Memory B cell (primary cell): ENCODE measurements around the gene FREM2.

Source experiments
- ATAC-seq: fragments of 150-1000 bp; cut with Tn5 transposase; 2 replicates; pipeline ENCODE4 v1.10.0; 2021; ENCODE audit warnings: low read depth, mild to moderate bottlenecking, moderate library complexity
- DNase-seq, 2 donors: peaks; one replicate each; pipeline ENCODE4 v3.0.0; 2022; ENCODE audit warnings: low spot score in 2 of 2
- H3K27ac Mint-ChIP-seq: one replicate; pipeline ENCODE4 v1.8.0; 2022; ENCODE audit warnings: mild to moderate bottlenecking, moderate library complexity, mixed read lengths
- H3K27me3 Mint-ChIP-seq: one replicate; pipeline ENCODE4 v1.8.0; 2022; ENCODE audit warnings: mixed read lengths
- H3K36me3 Mint-ChIP-seq: one replicate; pipeline ENCODE4 v1.8.0; 2022; ENCODE audit warnings: mild to moderate bottlenecking, mixed read lengths
- H3K4me1 Mint-ChIP-seq: one replicate; pipeline ENCODE4 v1.8.0; 2022; ENCODE audit warnings: mixed read lengths
- H3K4me3 Mint-ChIP-seq: one replicate; pipeline ENCODE4 v1.8.0; 2022; ENCODE audit warnings: mild to moderate bottlenecking, moderate library complexity, mixed read lengths
- H3K9me3 Mint-ChIP-seq: one replicate; pipeline ENCODE4 v1.8.0; 2022; ENCODE audit warnings: mixed read lengths

FREM2 gene, protein sequence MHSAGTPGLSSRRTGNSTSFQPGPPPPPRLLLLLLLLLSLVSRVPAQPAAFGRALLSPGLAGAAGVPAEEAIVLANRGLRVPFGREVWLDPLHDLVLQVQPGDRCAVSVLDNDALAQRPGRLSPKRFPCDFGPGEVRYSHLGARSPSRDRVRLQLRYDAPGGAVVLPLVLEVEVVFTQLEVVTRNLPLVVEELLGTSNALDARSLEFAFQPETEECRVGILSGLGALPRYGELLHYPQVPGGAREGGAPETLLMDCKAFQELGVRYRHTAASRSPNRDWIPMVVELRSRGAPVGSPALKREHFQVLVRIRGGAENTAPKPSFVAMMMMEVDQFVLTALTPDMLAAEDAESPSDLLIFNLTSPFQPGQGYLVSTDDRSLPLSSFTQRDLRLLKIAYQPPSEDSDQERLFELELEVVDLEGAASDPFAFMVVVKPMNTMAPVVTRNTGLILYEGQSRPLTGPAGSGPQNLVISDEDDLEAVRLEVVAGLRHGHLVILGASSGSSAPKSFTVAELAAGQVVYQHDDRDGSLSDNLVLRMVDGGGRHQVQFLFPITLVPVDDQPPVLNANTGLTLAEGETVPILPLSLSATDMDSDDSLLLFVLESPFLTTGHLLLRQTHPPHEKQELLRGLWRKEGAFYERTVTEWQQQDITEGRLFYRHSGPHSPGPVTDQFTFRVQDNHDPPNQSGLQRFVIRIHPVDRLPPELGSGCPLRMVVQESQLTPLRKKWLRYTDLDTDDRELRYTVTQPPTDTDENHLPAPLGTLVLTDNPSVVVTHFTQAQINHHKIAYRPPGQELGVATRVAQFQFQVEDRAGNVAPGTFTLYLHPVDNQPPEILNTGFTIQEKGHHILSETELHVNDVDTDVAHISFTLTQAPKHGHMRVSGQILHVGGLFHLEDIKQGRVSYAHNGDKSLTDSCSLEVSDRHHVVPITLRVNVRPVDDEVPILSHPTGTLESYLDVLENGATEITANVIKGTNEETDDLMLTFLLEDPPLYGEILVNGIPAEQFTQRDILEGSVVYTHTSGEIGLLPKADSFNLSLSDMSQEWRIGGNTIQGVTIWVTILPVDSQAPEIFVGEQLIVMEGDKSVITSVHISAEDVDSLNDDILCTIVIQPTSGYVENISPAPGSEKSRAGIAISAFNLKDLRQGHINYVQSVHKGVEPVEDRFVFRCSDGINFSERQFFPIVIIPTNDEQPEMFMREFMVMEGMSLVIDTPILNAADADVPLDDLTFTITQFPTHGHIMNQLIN (N-terminal part only)

DNA sequence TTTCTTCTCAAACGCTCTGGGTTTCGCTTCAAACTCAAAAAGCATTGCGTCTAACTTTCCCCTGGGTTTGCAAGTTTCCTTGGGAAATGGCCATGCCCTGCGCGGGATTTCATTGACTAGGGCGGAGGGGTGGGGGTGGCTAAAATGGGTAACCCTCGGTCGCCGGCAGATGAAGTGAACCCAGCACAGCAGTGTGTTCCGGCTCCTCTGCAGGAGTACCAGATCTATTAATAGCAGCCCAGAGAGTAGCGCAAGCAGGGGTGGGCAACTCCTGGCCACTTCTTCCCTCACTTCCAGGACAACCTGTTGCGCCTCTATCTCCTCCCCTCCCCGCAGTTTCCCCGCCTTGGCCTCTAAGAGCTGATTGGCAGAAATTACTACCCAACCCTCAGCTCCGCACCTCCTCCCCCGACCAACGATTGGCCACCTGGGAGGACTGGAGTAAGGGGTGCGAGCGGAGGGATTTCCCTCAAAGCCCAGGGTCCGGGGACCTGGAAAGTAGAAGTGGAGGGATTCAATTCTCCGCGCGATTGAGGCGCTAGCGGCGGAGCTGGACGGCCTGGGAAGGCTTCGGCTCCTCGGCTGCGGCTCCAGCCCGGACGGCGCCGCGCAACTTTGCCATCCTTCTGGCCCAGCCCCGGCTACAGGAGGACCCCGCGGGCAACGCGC, at the start of gene FREM2:
TSS of gene FREM2 (plus strand) at position 501 of the 669 bp plus-strand sequence. CDS start 268 bp downstream, outside the sequence.
- H3K36me3 Mint-ChIP-seq = no peaks in the 10 kb centered on the region
- ATAC-seq (no peak), DNase-seq (no peak)
- H3K27ac Mint-ChIP-seq = no peak within 1 kb of the TSS
- H3K9me3 Mint-ChIP-seq = no peaks in the 10 kb centered on the region
- no peaks in the 10 kb centered on the region for H3K4me1 Mint-ChIP-seq
- H3K4me3 Mint-ChIP-seq = no peak within 1 kb of the TSS
- peaks cover 5% of the 10 kb centered on the region for H3K27me3 Mint-ChIP-seq

DNA sequence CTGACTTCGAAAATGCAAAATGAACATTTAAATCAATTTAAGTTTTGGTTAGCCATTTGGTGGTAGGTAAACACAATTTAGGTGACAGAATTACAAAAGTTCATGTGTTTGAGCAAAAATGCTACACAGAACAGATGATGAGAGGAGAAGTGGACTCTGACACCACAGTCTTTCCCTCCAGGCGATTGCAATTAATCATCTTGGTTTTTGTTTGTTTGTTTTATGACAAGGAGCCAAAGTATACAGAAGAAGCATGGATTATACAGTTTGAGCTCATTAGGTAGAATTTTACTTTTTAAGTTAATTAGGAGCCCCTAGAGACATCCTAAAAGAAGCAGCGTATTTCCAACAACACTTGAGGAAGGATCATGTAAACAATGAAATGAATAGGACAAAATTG, 49.3 kb upstream of the FREM2 start:
- no peaks in the 10 kb centered on the region for H3K36me3 Mint-ChIP-seq
- ATAC-seq (no peak), DNase-seq (no peak)
- H3K27ac Mint-ChIP-seq = no peak overlapping the region
- H3K4me3 Mint-ChIP-seq = no peak overlapping the region
- H3K27me3 Mint-ChIP-seq = no peaks in the 10 kb centered on the region
- no peaks in the 10 kb centered on the region for H3K9me3 Mint-ChIP-seq
- no peaks in the 10 kb centered on the region for H3K4me1 Mint-ChIP-seq

DNA sequence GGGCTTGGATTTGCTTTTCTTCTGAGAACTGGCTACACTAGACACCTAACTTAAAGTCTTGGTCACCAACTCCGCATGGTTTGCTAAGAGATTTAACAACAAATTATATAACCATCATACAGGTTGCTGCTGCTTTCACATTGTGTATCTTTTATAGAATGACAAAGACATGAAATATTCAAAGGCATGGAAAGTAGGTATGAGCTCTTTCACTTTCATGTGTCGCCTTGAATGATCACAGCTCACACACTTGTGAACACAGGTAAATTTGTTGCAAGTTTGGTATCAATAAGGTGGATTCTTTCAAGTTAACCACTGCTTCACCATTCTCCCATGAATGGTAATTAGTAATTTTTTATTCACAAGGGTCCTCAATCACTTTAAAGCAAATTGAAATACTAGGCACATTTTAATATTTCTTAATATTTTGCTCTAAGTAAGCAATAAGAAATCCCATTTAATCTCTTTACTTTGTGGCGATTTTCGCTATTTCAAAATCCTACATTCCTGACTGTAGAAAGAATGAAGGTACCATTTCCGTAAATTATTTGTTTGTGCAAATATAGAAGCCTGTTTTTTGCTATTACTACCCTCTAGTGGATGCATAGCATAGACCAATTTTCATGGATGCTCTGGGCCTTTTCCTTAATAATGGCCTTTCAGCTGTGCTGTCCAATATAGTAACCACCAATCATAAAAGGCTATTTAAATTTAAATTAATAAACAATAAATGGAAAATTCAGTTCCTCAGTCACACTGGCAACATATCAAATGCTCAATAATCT, 45.5 kb upstream of the FREM2 start:
- DNase-seq (no peak), ATAC-seq (no peak)
- Mint-ChIP-seq H3K4me1 (no peaks in the 10 kb centered on the region), H3K4me3 (no peak overlapping the region), H3K9me3 (no peaks in the 10 kb centered on the region), H3K27me3 (no peaks in the 10 kb centered on the region), H3K36me3 (no peaks in the 10 kb centered on the region), H3K27ac (no peak overlapping the region)

DNA sequence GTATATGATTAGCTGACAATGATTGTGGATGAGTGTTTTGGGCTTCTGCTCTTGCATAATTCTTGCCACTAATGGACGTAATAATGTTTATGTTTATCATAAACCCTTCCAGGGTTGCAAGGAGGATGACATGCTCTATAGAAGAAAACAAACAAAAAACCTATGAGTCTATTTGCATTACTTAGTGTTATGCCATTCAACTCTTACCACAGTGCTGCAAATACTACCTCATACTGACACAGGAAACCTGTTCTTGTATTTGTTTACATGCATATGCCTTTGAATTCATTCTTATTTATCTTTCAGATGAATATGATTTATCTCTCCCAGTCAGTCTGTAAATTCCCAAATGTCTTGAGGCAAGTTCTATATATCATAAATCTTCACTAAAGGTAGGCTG, 39.6 kb upstream of the FREM2 start:
- no peaks in the 10 kb centered on the region for H3K27me3 Mint-ChIP-seq
- DNase-seq (no peak), ATAC-seq (no peak)
- no peaks in the 10 kb centered on the region for H3K36me3 Mint-ChIP-seq
- no peaks in the 10 kb centered on the region for H3K4me1 Mint-ChIP-seq
- H3K27ac Mint-ChIP-seq = no peak overlapping the region
- H3K4me3 Mint-ChIP-seq = no peak overlapping the region
- H3K9me3 Mint-ChIP-seq = no peaks in the 10 kb centered on the region

DNA sequence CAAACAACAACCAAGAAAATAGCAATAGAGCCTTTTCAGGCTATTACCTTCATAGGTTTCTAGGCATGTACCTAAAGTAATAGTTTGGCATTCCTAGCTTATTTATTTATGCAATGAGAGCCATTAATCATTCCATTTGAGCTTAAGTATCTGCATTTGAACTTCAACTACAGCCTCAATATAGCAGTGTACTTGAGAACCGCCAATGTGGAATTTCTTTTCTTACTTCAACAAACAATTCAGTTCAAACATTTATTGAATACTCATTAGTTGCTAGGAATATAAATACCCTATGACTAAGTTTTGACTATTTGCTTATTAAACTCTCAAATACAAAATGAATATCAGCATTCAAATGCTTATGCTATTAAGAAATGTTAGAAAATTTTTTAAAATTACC, 38.0 kb upstream of the FREM2 start:
- ATAC-seq = no peak
- no peak overlapping the region for H3K4me3 Mint-ChIP-seq
- H3K27me3 Mint-ChIP-seq = peaks cover 2% of the 10 kb centered on the region
- H3K4me1 Mint-ChIP-seq = no peaks in the 10 kb centered on the region
- no peak for DNase-seq
- H3K36me3 Mint-ChIP-seq = no peaks in the 10 kb centered on the region
- H3K9me3 Mint-ChIP-seq = no peaks in the 10 kb centered on the region
- H3K27ac Mint-ChIP-seq = no peak overlapping the region

DNA sequence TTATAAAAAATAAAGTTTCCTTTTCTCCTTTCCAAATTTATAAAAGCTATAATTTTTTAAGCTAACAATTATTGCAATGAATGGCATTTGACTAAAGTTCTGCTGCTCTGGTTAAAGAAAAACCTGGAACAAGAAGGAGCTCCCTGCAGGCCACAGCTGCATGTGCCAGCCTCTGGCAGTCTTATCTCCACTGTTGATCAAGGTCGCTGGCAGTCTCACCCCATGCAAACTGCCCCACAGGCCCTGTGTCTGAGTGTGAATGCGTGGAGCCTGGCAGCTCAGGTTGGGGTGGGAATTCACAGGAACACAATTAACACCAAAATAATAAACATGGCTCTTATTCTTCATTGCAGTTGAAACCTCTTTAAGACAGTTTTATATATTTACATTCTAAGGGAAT, 30.2 kb upstream of the FREM2 start:
- no peak for DNase-seq
- Mint-ChIP-seq H3K27me3 (peaks cover 7% of the 10 kb centered on the region), H3K36me3 (no peaks in the 10 kb centered on the region)

DNA sequence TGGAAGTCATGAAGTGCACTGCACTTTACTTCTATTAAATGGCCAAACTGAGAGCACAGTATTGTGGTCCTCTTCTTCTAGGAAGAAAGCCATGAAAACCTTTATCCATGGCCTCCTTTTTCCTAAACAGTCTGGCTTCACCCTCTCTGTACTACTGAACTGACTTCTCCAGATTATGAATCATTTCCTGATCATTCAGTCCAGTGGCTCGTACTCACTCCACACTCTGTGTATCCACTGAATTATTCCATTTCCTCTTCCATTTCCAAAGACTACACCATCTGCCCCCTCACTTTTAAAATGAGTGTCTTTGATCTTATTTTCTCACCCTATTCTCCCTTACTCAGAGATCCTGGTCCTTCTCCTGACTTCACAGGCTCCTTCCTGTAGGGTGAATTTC, 29.7 kb upstream of the FREM2 start:
- DNase-seq (no peak), ATAC-seq (no peak)
- Mint-ChIP-seq H3K27ac (no peak overlapping the region), H3K4me1 (no peaks in the 10 kb centered on the region), H3K9me3 (no peaks in the 10 kb centered on the region), H3K4me3 (no peak overlapping the region), H3K36me3 (no peaks in the 10 kb centered on the region), H3K27me3 (peaks cover 7% of the 10 kb centered on the region)

More for the DNA sequence above, 30.2 kb upstream of the FREM2 start:
- Mint-ChIP-seq H3K4me1 (no peaks in the 10 kb centered on the region), H3K9me3 (no peaks in the 10 kb centered on the region), H3K27ac (no peak overlapping the region), H3K4me3 (no peak overlapping the region)
- ATAC-seq = no peak

DNA sequence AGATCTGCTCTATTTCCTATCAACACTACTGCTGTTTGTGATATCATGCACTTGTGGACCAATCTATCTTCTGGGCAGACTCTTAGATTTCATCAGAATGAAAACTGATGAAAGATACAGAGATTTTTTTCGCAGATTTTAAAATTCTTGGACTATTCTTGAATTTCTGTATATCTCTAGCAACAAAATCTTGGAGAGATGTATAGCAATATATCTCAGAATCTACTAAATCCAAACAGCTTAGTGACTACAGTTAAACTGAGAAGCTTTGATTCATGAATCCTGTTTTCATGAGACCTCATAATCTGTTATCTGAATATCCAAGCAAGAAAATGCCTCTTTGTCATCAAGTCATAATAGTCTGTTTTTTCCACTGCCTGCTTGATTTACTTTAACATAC, 28.0 kb upstream of the FREM2 start:
- no peaks in the 10 kb centered on the region for H3K9me3 Mint-ChIP-seq
- H3K27ac Mint-ChIP-seq = no peak overlapping the region
- no peaks in the 10 kb centered on the region for H3K4me1 Mint-ChIP-seq

DNA sequence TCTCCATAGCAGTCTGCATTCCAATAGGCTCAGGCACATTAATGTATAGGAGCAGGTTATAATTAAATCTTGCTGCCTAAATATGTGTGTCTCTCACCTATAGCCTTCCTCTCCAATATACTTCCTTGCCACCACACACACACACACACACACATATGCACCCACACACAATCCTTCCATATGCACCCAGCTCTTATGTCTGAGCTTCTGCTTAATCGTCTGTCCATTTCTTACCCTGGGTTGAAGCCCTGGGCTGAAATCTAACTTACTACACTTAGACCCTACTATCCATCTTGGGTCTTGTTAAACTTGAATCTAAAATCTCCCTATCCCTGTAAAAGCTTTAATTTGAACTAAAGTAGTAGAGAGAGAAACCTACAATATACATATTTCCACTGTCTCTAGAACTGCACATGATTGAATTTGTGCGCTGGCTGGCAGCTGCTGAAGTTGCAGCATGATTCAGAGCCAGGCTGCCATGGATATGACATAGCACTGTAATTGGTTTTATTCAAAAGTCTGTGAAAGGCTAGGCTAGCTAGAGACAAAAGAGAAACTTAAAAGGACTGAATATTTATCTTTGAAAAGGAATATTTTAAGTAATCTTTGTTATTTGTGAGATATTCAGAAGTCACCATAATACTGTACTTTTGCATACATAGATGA, 25.7 kb upstream of the FREM2 start:
- Mint-ChIP-seq H3K4me1 (no peaks in the 10 kb centered on the region), H3K9me3 (no peaks in the 10 kb centered on the region), H3K4me3 (no peak overlapping the region), H3K27me3 (peaks cover 5% of the 10 kb centered on the region), H3K27ac (no peak overlapping the region), H3K36me3 (no peaks in the 10 kb centered on the region)
- ATAC-seq (no peak), DNase-seq (no peak)

More for the DNA sequence above, 28.0 kb upstream of the FREM2 start:
- Mint-ChIP-seq H3K4me3 (no peak overlapping the region), H3K27me3 (peaks cover 5% of the 10 kb centered on the region), H3K36me3 (no peaks in the 10 kb centered on the region)
- ATAC-seq (no peak), DNase-seq (no peak)

DNA sequence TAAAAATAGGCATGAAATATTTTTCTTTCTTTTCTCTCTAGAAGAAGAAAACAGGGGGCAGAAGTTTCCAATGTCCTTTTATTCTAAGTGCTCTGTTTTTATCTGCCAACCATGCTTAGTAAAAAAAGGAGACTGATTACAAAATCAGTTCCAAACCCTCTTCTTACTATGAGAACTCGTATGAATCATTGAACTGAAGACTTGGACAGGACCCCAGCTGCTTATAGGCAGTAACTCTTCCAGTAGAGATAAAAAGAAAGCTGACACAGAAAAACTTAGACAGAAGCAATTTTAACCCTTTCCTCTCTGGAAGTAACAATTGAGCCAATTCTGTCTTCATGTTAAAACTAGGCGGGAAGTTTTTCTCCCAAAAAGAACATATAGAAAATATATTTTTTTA, 24.5 kb upstream of the FREM2 start:
- no peaks in the 10 kb centered on the region for H3K4me1 Mint-ChIP-seq
- peaks cover 9% of the 10 kb centered on the region for H3K27me3 Mint-ChIP-seq
- no peak overlapping the region for H3K4me3 Mint-ChIP-seq
- no peak overlapping the region for H3K27ac Mint-ChIP-seq
- no peaks in the 10 kb centered on the region for H3K36me3 Mint-ChIP-seq
- DNase-seq = no peak
- ATAC-seq = no peak
- peaks cover 1% of the 10 kb centered on the region for H3K9me3 Mint-ChIP-seq

DNA sequence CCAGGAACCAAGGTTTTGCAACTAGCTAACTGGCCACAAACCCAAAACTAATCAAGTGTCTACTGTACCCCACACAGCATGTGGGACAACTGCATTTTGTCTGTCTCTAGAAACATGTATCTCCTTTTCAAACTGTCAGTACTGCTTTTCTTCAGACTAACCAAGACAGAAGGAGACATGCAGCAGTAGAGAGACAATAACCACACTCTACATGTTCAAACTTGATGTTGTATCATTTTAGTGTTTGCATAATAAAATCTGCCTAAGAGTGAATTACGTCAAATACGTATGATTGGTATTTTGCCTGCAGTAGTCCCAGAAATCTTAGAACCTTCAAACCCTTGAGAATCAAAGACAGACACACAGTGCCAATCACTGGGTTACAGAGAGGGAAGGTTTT, 22.0 kb upstream of the FREM2 start:
- Mint-ChIP-seq H3K36me3 (no peaks in the 10 kb centered on the region), H3K27ac (no peak overlapping the region)

DNA sequence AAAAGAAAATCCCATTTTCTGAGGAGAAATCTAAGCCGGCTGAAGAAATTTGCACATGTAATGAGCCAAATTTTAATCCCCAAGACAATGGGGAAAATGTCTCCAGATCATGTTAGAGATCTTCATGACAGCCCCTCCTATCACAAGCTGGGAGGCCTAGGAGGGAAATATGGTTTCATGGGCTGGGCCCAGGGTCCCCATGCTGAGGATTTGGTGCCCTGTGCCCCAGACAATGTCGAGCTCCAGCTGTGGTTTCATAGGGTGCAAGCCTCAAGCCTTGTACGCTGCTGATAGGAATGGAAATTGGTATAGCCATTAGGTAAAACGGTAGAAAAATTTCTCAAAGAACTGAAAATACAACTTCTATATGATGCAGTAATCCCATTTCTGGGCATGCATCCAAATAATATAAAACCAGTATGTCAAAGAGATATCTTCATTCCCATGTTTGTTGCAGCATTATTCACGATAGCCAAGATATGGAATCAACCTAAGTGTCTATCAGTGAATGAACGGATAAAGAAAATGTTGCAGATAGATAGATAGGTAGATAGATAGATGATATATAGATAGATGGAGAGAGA, 19.3 kb upstream of the FREM2 start:
- Mint-ChIP-seq H3K27ac (no peak overlapping the region), H3K4me1 (no peaks in the 10 kb centered on the region), H3K36me3 (no peaks in the 10 kb centered on the region), H3K9me3 (peaks cover 3% of the 10 kb centered on the region), H3K27me3 (peaks cover 5% of the 10 kb centered on the region), H3K4me3 (no peak overlapping the region)
- no peak for DNase-seq
- ATAC-seq = no peak

More for the DNA sequence above, 22.0 kb upstream of the FREM2 start:
- Mint-ChIP-seq H3K4me3 (no peak overlapping the region), H3K27me3 (peaks cover 7% of the 10 kb centered on the region), H3K4me1 (no peaks in the 10 kb centered on the region), H3K9me3 (peaks cover 3% of the 10 kb centered on the region)
- no peak for DNase-seq
- ATAC-seq = no peak
